Stomach (tissue), 9 donors: ENCODE data around the gene MAD2L1BP. TPM values are rescaled to one million over a fixed set of nuclear protein-coding genes. Genes with fewer than 3 reads are reported as not detected.

ENCODE experiments used
- DNase-seq, 2 donors: peaks; one replicate each; pipeline versions ENCODE4 v3.0.0 to v3.0.0-alpha.2; 2013 to 2019
- H3K27ac ChIP-seq, 5 donors: fragments of 200-600 bp in 4 of 5; sonication (generic) in 4 of 5; one replicate each; pipeline ENCODE4 v1.5.1; 2013 to 2019; ENCODE audit warnings: mild to moderate bottlenecking in 1 of 5, moderate library complexity in 1 of 5
- H3K27me3 ChIP-seq, 3 donors: fragments of 200-600 bp; sonication (generic); one replicate each; pipeline ENCODE4 v1.5.1; 2017 to 2019; ENCODE audit warnings: mixed run types in 1 of 3
- H3K36me3 ChIP-seq, 4 donors: fragments of 200-600 bp; sonication (generic); 1 replicate in 3 of 4; 2 replicates in 1 of 4; pipeline ENCODE4 v1.5.1; 2016 to 2019
- H3K4me1 ChIP-seq, 4 donors: fragments of 200-600 bp; sonication (generic); one replicate each; pipeline ENCODE4 v1.5.1; 2016 to 2019
- H3K4me3 ChIP-seq, 4 donors: fragments of 200-600 bp; sonication (generic) in 3 of 4; one replicate each; pipeline ENCODE4 v1.5.1; 2016 to 2019; ENCODE audit warnings: mild to moderate bottlenecking in 1 of 4
- H3K9me3 ChIP-seq, 4 donors: fragments of 200-600 bp; sonication (generic); one replicate each; pipeline ENCODE4 v1.5.1; 2016 to 2019
- EP300 ChIP-seq: sonication (generic); formaldehyde crosslinking; IDR thresholded peaks from one replicate; pipeline ENCODE4 v1.6.1; 2017; ENCODE audit warnings: antibody characterized with exemption
- POLR2A ChIP-seq, 4 donors: fragments of 450-650 bp; IDR thresholded peaks; one replicate each; pipeline ENCODE4 v1.6.1; 2016; ENCODE audit warnings: antibody characterized with exemption in 4 of 4, control low read depth in 2 of 4, mild to moderate bottlenecking in 1 of 4, moderate library complexity in 1 of 4
- POLR2AphosphoS5 ChIP-seq, 3 donors: sonication (generic); formaldehyde crosslinking; IDR thresholded peaks; one replicate each; pipeline ENCODE4 v1.6.1; 2016; ENCODE audit warnings: antibody characterized with exemption in 3 of 3
- WGBS, 5 donors: extraction: QIAGEN DNeasy Blood & Tissue Kit in 3 of 5; methylation state at CpG; one replicate each; pipeline versions ENCODE4 v1.1.5 to v1.1.7; 2013 to 2018; 5-methylcytosine and 5-hydroxymethylcytosine counted together
- intact Hi-C: fragments of 100-400 bp; cut with DNase I; formaldehyde crosslinking; loops from one replicate; pipeline ENCODE4 v1.15.1; 2023; ENCODE audit warnings: low total_unique reads
- polyA plus RNA-seq, 3 donors: library from polyadenylated mRNA; stranded (reverse); fragments of 200-250 nt; gene quantifications; one replicate each; pipeline ENCODE4 v1.2.3, GENCODE V29; 2013
- total RNA-seq, 5 donors: library from RNA; depleted of rRNA; stranded (reverse); fragments of >200 nt; gene quantifications; one replicate each; pipeline versions ENCODE4 v1.1.0 to v1.2.3, GENCODE V29; 2014 to 2016
- TF ChIP-seq, protein P1 (sequence below), 7 experiments: fragments of 450-650 bp in 4 of 7; fragments of 200-600 bp in 3 of 7; sonication (generic) in 3 of 7; IDR thresholded peaks; one replicate each; pipeline ENCODE4 v1.5.1; 2016 to 2019; ENCODE audit warnings: antibody characterized with exemption in 7 of 7, control low read depth in 2 of 7, mild to moderate bottlenecking in 1 of 7
- donor health status: healthy with polysubstance abuse.
- donor health status: Bipolar disorder and iron deficiency.
- donor health status: healthy.

MAD2L1BP gene
- total and polyA plus RNA-seq, 8 donors, result 7.8 to 282 (median 22.6) TPM

- no peaks in the 10 kb centered on the region for H3K9me3 ChIP-seq
- 82 to 91% (median 85%) methylated on average over 7 of the region's 7 CpGs for WGBS, 5 donors
- H3K36me3 ChIP-seq, result peaks cover 65 to 95% (median 91%) of the 10 kb centered on the region in 4 donors
- H3K27ac ChIP-seq, result no peak overlapping the region
- no peak for TF ChIP-seq POLR2AphosphoS5 (IDR thresholded peaks at IDR 0.05)
- TF ChIP-seq EP300, result no peak
- no peak for TF ChIP-seq POLR2A (IDR thresholded peaks at IDR 0.05)
- TF ChIP-seq, protein P1, sequence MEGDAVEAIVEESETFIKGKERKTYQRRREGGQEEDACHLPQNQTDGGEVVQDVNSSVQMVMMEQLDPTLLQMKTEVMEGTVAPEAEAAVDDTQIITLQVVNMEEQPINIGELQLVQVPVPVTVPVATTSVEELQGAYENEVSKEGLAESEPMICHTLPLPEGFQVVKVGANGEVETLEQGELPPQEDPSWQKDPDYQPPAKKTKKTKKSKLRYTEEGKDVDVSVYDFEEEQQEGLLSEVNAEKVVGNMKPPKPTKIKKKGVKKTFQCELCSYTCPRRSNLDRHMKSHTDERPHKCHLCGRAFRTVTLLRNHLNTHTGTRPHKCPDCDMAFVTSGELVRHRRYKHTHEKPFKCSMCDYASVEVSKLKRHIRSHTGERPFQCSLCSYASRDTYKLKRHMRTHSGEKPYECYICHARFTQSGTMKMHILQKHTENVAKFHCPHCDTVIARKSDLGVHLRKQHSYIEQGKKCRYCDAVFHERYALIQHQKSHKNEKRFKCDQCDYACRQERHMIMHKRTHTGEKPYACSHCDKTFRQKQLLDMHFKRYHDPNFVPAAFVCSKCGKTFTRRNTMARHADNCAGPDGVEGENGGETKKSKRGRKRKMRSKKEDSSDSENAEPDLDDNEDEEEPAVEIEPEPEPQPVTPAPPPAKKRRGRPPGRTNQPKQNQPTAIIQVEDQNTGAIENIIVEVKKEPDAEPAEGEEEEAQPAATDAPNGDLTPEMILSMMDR (IDR thresholded peaks at IDR 0.05), result no peak
- H3K4me1 ChIP-seq, result peaks cover under 1 to 32% (median 16%) of the 10 kb centered on the region in 4 donors
- no peaks in the 10 kb centered on the region for H3K27me3 ChIP-seq
- H3K4me3 ChIP-seq, result no peak overlapping the region
- intact Hi-C loops, result no loop called here
- no peak for DNase-seq
Observed at GRCh38 chr6:43677759-43678158, 42.1 kb downstream of the MAD2L1BP start.

DNA sequence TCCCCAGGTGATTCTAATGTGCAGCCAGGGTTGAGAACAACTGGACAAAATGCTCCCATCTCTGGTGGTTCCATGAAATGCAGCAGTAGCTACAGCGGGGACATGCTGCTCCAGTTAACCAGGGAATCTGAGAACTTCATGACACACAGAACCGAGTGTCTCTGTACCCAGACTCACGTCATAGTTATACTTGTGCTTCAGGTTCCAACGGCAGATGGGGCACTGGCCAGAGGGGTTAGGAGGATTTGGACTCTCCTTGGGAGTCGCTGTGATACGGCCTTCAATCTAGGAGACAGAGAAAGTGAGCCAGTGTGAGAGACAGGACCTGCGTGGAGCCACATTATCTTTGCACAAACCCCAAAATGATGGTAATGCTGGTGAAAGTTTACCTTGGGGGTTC lies 42.7 kb downstream of the MAD2L1BP start:
- Histone ChIP-seq H3K27me3 (no peaks in the 10 kb centered on the region), H3K27ac (no peak overlapping the region), H3K36me3 (peaks cover 62 to 92% (median 89%) of the 10 kb centered on the region in 4 donors), H3K9me3 (no peaks in the 10 kb centered on the region), H3K4me1 (peaks cover 5 to 32% (median 16%) of the 10 kb centered on the region in 4 donors), H3K4me3 (no peak overlapping the region)
- no peak for DNase-seq
- intact Hi-C loops, result no loop called here
- 83 to 94% (median 91%) methylated on average over 7 of the region's 7 CpGs for WGBS, 5 donors
- TF ChIP-seq POLR2AphosphoS5 (IDR thresholded peaks at IDR 0.05) (no peak), EP300 (no peak), POLR2A (IDR thresholded peaks at IDR 0.05) (no peak)
- TF ChIP-seq, protein P1 (IDR thresholded peaks at IDR 0.05), result no peak

DNA sequence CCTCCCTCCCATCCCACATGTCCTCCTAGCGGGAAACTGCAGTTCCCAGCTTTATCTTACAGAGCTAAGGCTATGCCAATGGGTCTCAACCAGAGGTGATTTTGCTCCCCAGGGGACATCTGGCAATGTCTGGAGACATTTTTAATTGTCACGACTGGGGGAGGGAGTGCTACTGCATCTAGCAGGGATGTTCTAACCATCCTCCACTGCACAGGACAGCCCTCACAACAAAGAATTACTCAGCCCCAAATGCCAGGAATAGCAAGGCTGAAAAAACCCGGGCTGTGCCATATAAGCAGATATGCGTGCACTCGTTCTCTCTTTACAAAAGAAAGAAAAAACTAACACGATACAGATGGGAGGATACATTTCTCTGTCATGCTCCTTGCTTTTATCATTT lies 43.4 kb downstream of the MAD2L1BP start:
- intact Hi-C loops, result no loop called here
- H3K4me1 ChIP-seq, result peaks cover 5 to 34% (median 23%) of the 10 kb centered on the region in 4 donors

DNA sequence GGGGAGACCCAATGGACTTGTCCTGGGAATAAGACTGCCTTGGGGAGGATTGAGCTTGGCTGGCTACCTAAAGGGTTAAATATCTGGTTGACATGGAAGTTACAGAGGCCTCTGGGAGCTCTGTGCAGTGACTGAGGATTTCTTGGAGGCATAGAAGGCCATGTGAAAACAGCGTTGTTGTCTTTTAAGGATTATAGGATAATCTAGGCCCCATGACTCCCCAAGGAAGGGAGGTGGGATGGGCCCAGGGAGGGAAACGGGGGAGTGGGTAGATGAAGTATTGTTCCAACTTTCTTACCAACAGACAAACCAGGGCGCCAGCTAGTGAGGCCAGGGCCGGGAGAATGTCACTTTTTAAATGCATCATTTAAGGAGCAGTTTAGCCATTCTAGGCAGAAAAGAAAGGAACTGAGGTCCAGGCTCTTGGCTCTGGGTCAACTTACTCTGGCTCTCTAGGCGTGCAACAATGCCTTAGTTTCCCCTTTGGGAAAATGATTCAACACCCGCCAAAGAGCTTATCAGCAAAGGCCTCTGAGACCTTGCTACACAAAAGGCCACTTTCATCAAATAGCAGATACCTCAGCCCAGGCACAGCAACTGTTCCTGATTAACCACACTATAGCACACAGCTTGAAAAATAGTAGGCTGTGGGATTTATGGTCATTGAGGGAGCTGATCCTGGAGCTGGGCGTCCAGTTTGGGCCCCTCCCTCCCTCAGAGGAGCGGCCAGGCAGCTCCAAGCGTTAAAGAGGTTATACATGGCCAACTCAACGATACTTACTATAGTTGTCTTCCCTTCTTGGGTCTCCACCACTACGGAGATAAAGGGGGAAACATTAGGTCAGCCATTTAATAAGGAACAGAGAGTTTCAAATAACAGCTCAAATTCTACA lies 44.9 kb downstream of the MAD2L1BP start:
- H3K27me3 ChIP-seq, result no peaks in the 10 kb centered on the region
- H3K4me1 ChIP-seq, result peaks cover 5 to 49% (median 35%) of the 10 kb centered on the region in 4 donors
- H3K36me3 ChIP-seq, result peaks cover 42 to 74% (median 70%) of the 10 kb centered on the region in 4 donors
- 72 to 78% (median 74%) methylated on average over 11 of the region's 11 CpGs for WGBS, 5 donors
- intact Hi-C loops, result no loop called here
- no peak for DNase-seq
- no peaks in the 10 kb centered on the region for H3K9me3 ChIP-seq
- no peak overlapping the region for H3K4me3 ChIP-seq
- no peak overlapping the region for H3K27ac ChIP-seq
- TF ChIP-seq, protein P1 (IDR thresholded peaks at IDR 0.05), result no peak
- no peak for TF ChIP-seq POLR2A (IDR thresholded peaks at IDR 0.05)
- no peak for TF ChIP-seq POLR2AphosphoS5 (IDR thresholded peaks at IDR 0.05)
- TF ChIP-seq EP300, result no peak

More for the DNA sequence above, 43.4 kb downstream of the MAD2L1BP start:
- Histone ChIP-seq H3K4me3 (no peak overlapping the region), H3K9me3 (no peaks in the 10 kb centered on the region), H3K27ac (no peak overlapping the region), H3K27me3 (no peaks in the 10 kb centered on the region), H3K36me3 (peaks cover 55 to 85% (median 85%) of the 10 kb centered on the region in 4 donors)
- TF ChIP-seq EP300 (no peak), POLR2AphosphoS5 (IDR thresholded peaks at IDR 0.05) (no peak), POLR2A (IDR thresholded peaks at IDR 0.05) (no peak)
- TF ChIP-seq, protein P1 (IDR thresholded peaks at IDR 0.05), result no peak
- WGBS, 5 donors, result 90 to 97% (median 95%) methylated on average over 6 of the region's 6 CpGs
- no peak for DNase-seq
